Stimulated activated CD4-positive, alpha-beta T cell treated with anti-CD3 and anti-CD28 coated beads, Interleukin-15, amount 100 ng/mL, for 48 hours (primary cell): ENCODE results near the gene CCNG1.
A peak's percentile ranks its signal among the peaks of the same experiment; 100 is the strongest.
"Not testable (repeated sequence)": the region's sequence is repeated elsewhere in the genome, so short reads cannot be mapped to it uniquely, and the experiment has no call there.

Experiments
- DNase-seq, 2 donors: peaks; one replicate each; pipeline ENCODE4 v3.0.0-alpha.2; 2020; ENCODE audit warnings: low read depth in 2 of 2

CCNG1 gene

GRCh38 chr5:163440954-163441353 lies 3.6 kb downstream of the CCNG1 start:
- DNase-seq: no peak

GRCh38 chr5:163444526-163444925 lies 7.1 kb downstream of the CCNG1 start:
- DNase-seq: no peak

DNA sequence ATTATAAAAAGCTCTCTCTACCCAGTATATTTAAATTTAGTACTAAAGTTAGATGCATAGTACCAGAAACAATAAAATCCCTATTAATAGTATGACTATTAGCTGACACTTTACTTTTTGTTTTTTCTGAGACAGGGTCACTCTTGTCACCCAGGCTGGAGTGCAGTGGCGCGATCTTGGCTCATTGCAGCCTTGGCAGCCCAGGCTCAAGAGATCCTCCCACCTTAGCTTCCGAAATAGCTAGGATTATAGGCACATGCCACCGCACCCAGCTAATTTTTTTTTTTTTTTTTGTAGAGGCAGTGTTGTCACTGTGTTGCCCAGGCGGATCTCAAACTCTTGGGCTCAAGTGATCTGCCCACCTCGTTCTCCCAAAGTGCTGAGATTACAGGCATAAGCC lies 8.0 kb downstream of the CCNG1 start:
- no peak for DNase-seq

DNA sequence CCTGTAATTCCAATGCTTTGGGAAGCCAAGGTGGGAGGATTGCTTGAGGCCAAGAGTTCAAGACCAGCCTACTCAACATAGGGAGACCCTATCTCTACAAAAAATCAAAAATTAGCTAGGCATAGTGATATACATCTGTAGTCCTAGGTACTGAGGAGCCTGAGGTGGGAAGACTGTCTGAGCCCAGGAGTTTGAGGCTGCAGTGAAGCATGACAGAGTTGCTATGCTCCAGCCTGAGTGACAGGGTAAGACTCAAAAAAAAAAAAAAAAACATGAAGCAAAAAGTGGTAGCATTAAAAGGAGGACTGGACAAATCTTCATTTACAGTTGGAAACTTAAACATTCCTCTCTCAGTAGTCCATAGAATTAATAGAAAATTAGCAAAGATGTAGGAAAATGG lies 9.8 kb downstream of the CCNG1 start:
- DNase-seq: no peak

- DNase-seq: no peak
Measured at GRCh38 chr5:163447875-163448274, 10.5 kb downstream of the CCNG1 start.

GRCh38 chr5:163448491-163448890 lies 11.1 kb downstream of the CCNG1 start:
- no peak for DNase-seq

DNA sequence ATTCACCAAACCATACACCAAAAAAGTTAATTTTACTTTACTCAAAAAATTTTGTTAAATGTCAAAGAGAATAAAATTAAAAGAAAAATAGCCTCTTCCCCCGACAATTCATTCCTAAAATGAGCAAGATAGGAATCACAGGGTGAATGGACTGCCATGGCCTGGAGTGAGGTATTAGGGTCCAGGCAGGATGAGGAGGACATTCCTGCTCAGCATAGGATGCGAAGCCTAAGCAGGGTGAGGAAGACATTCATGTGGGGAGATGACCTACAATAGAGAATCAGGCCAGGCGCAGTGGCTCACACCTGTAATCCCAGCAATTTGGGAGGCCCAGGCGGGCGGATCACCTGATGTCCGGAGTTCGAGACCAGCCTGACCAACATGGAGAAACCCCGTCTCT lies 14.1 kb downstream of the CCNG1 start:
- no peak for DNase-seq

DNA sequence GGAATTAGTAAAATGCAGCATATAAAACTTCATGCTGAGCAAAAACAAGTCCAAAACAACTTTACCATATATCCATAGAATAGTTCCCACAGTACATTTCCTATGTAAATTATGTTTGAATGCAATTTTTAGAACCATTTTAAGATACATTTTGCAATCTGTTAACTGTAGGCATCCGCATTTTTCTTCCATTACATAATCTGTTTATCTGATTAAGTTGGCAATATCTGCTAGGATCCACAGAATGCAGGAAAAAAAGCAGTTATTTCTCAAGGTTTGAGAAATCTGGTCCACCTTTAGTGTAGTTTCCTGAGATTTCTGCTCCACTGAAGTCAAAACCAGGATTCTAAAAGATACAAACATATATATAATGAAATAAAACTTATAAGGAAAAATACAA lies 16.3 kb downstream of the CCNG1 start:
- no peak for DNase-seq

DNA sequence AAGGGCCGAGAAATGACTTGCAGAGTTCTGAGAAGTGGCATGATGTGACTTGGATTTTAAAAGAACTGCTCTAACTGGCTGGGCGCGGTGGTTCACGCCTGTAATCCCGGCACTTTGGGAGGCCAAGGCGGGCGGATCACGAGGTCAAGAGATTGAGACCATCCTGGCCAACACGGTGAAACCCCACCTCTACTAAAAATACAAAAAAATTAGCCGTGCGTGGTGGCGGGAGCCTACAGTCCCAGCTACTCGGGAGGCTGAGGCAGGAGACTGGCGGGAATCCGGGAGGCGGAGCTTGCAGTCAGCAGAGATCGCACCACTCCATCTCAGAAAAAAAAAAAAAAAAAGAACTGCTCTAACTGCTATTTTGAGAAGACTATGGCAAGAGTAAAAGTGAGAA lies 18.0 kb downstream of the CCNG1 start:
- DNase-seq: not testable (repeated sequence)

DNA sequence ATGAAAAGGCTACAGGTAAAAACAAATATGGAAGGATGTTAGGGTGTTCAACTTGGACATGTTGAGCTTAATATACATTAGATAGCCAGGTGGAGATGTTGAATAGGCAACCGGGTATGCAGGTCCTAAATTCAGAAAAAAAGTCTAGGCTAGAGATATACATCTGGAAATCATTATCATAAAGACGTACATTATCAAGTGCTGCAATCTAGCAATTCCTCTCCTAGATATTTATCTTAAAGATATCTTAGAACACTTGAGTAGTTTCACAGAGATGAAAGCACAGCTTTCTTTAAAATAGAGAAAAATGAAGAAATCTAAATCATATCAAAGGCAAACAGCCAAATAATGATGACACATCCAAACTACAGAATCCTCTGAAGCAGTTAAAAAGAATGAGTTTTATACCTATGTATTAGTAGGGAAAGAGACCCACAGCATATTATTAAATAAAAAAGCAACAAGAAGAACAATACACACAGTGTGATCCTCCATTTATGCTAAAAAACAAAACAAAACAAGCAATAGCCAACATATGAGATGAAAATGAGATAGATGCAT lies 18.7 kb downstream of the CCNG1 start:
- no peak for DNase-seq

DNA sequence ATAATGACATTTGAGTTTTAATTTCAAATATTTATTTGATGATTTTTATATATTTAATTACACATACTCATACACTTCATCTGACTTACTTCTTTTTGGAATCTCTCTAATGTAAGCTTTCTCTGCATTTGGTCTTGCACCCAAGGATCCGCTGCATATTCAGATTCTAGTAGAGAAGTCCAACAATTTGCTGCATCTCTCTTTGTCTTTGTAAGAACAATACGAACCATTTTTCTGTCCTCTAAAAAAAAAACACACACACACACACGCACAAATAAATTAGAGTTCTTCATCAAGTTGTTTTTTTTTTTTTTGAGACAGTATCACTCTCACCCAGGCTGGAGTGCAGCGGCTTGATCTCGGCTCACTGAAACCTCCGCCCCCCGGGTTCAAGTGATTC lies 19.4 kb downstream of the CCNG1 start:
- DNase-seq: no peak

- DNase-seq: no peak
Measured at GRCh38 chr5:163458778-163459385, 21.5 kb downstream of the CCNG1 start.

DNA sequence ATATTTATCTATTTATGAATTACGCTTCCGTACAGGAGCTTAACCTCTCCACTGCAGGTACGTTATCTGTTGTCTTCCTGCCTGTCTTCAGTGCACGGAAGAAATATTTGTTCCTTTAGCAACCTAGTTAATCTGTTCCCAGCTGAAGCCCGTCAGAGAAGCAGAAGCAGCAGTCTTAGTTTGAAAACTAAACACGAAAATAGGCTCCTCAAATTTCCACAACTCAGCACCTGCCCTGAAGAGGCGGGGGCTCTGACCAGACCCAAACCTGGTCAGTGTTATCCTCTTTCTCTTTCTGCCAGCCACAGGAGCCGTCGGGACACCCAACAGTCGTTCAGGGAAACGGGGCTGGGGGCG lies 22.0 kb downstream of the CCNG1 start:
- DNase-seq: no peak

DNA sequence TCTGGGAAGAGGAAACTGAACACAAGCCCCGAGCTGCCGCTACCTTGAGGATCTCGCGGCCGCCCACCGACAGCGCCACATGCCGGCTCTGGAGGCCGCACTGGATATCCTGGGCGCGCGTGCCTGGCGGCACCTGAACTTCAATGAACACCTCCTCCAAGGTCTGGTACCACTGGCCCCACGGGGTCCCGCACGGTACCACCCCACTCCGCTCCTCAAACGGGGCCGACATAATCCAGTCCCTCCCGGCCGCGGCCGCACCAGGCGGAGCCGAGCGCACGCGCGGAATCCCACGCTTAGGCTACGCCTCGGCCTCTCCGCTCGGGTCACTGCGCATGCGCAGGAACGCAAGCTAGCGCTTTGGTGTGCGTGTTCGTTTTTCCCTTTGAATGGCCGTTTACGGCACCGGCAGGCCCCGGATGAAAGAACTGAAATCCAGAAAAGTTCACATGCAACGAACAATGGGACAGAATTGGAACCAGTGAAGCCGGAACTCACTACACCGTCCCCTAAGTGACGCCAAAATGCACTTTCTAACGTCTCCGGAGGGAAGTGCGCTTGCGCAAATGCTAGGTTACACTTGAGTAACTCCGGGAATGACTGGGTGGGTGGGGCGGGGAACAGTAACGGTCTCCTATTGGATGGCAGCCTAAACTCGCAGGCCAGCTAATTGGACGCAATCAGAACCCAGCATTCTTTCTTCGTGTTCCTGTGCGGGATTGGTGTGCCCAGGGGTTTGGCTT lies 22.6 kb downstream of the CCNG1 start, which contains the start of gene NUDCD2:
Gene NUDCD2 (minus strand): TSS at position 284 of the 743 bp plus-strand sequence. CDS start 52 bp downstream, at position 232.
- DNase-seq: peak; percentile 88 to 91

GRCh38 chr5:163460562-163461171 lies 23.3 kb downstream of the CCNG1 start, which contains the start of gene HMMR:
Gene HMMR, plus strand, starts transcription at chr5:163460632. Its CDS starts 61 bp downstream, at chr5:163460693.
- DNase-seq: no peak

GRCh38 chr5:163463063-163463435 lies 25.7 kb downstream of the CCNG1 start:
- no peak for DNase-seq

GRCh38 chr5:163467682-163468081 lies 30.3 kb downstream of the CCNG1 start:
- no peak for DNase-seq

- DNase-seq: no peak
Measured at GRCh38 chr5:163473635-163474243, 36.3 kb downstream of the CCNG1 start.

GRCh38 chr5:163475411-163475810 lies 38.0 kb downstream of the CCNG1 start:
- no peak for DNase-seq

DNA sequence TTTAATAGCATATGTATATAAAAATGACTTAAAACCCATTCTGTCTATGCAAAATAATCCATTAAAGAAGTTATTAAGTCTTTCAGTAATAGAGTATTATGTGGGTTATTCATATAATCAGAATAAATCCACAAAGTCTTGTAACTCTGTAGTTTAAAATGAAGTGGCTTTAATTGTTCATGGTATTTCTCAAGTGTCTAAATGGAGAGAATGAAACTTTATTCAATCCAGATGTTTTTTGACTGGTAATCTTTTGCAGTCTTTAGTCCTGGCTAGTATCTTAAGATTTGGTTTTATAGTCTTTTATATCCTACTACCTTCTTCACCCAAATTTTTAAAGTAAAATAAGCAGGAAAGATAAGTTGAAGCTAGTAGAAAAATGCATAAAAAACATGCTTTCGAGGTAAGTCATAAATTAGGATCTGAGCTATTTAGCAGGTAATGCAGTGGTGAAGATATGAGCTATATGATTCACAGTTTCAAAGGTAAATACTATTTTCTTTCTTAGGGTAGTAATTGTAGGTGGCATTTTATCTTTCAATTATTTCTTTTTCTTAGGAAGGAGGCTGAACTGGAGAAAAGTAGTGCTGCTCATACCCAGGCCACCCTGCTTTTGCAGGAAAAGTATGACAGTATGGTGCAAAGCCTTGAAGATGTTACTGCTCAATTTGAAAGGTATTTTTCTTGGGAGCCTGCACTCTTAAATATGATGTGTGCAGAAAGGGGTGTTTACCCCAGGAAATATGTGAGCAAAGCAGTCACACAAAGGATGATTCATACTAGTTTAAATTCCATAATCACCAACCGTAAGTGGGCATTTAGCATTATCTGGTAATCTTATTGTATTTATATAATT lies 41.0 kb downstream of the CCNG1 start:
- DNase-seq: no peak

- DNase-seq: no peak
Measured at GRCh38 chr5:163478982-163479271, 41.5 kb downstream of the CCNG1 start.
